Lower leg skin (tissue), 3 donors: ENCODE data around the gene TSBP1.

Experiments
- CTCF ChIP-seq, 3 donors: fragments of 450-650 bp; IDR thresholded peaks; one replicate each; pipeline ENCODE4 v1.5.1; 2016; ENCODE audit warnings: antibody characterized with exemption in 3 of 3, mild to moderate bottlenecking in 3 of 3, moderate library complexity in 2 of 3
- POLR2A ChIP-seq, 2 donors: fragments of 450-650 bp; IDR thresholded peaks; one replicate each; pipeline ENCODE4 v1.6.1; 2016 to 2017; ENCODE audit warnings: antibody characterized with exemption in 2 of 2, mild to moderate bottlenecking in 1 of 2, moderate library complexity in 1 of 2

GRCh38 chr6:32355018-32355417 lies 16.7 kb downstream of the TSBP1 start:
- no peak for TF ChIP-seq CTCF (IDR thresholded peaks at IDR 0.05)
- TF ChIP-seq POLR2A (IDR thresholded peaks at IDR 0.05), result no peak
